ENCODE measurements around the gene ZNRF3.

The ZNRF3 gene

GRCh38 chr22:28942801-28943500 lies 59.6 kb downstream of the ZNRF3 start:
- DNase-seq (no peak), ATAC-seq (ENCODE audit: insufficient read depth, low read depth) (no peak)
- peaks cover 17% of the 10 kb centered on the region for H3K9me3 ChIP-seq (ENCODE audit: insufficient read depth, low read length, severe bottlenecking)
- peaks cover 40% of the 10 kb centered on the region for H3K27me3 ChIP-seq (ENCODE audit: insufficient read depth, low read length, poor library complexity)
- no peak for TF ChIP-seq CTCF (IDR thresholded peaks at IDR 0.05; ENCODE audit: borderline replicate concordance, extremely low read depth, low read length, poor library complexity, severe bottlenecking)
- no peak for TF ChIP-seq EZH2 (IDR thresholded peaks at IDR 0.05; ENCODE audit: borderline replicate concordance, low read depth, low read length, severe bottlenecking)
- no peak overlapping the region for H2AFZ ChIP-seq (ENCODE audit: low read depth, low read length)
- H4K20me1 ChIP-seq (ENCODE audit: insufficient read depth, low read length), result peaks cover 60% of the 10 kb centered on the region
- H3K4me2 ChIP-seq (ENCODE audit: insufficient read depth, low read length), result no peak overlapping the region
- no peak overlapping the region for H3K27ac ChIP-seq (ENCODE audit: low read length)
- H3K9ac ChIP-seq (ENCODE audit: low read depth, low read length), result no peak overlapping the region
- H3K4me3 ChIP-seq (ENCODE audit: low read depth in 1 of 2, low read length in 2 of 2), result no peak overlapping the region
- no peaks in the 10 kb centered on the region for H3K4me1 ChIP-seq (ENCODE audit: insufficient read depth, low read length)
- H3K36me3 ChIP-seq (ENCODE audit: insufficient read depth, low read length), result no peaks in the 10 kb centered on the region
- no peaks in the 10 kb centered on the region for H3K79me2 ChIP-seq (ENCODE audit: insufficient read depth, low read length)

- TF ChIP-seq CTCF (IDR thresholded peaks at IDR 0.05; ENCODE audit: borderline replicate concordance, extremely low read depth, low read length, poor library complexity, severe bottlenecking) (no peak), EZH2 (IDR thresholded peaks at IDR 0.05; ENCODE audit: borderline replicate concordance, low read depth, low read length, severe bottlenecking) (no peak)
- no peaks in the 10 kb centered on the region for H3K79me2 ChIP-seq (ENCODE audit: insufficient read depth, low read length)
- DNase-seq, result no peak
- peaks cover 41% of the 10 kb centered on the region for H3K27me3 ChIP-seq (ENCODE audit: insufficient read depth, low read length, poor library complexity)
- H4K20me1 ChIP-seq (ENCODE audit: insufficient read depth, low read length), result peaks cover 61% of the 10 kb centered on the region
- peaks cover 17% of the 10 kb centered on the region for H3K9me3 ChIP-seq (ENCODE audit: insufficient read depth, low read length, severe bottlenecking)
- no peaks in the 10 kb centered on the region for H3K4me1 ChIP-seq (ENCODE audit: insufficient read depth, low read length)
- H3K9ac ChIP-seq (ENCODE audit: low read depth, low read length), result no peak overlapping the region
- ATAC-seq (ENCODE audit: insufficient read depth, low read depth), result no peak
- no peak overlapping the region for H3K4me2 ChIP-seq (ENCODE audit: insufficient read depth, low read length)
- H2AFZ ChIP-seq (ENCODE audit: low read depth, low read length), result no peak overlapping the region
- H3K36me3 ChIP-seq (ENCODE audit: insufficient read depth, low read length), result no peaks in the 10 kb centered on the region
- no peak overlapping the region for H3K4me3 ChIP-seq (ENCODE audit: low read depth in 1 of 2, low read length in 2 of 2)
- no peak overlapping the region for H3K27ac ChIP-seq (ENCODE audit: low read length)
Measured at GRCh38 chr22:28943501-28943879, 60.1 kb downstream of the ZNRF3 start.

- no peak for TF ChIP-seq EZH2 (IDR thresholded peaks at IDR 0.05; ENCODE audit: borderline replicate concordance, low read depth, low read length, severe bottlenecking)
- TF ChIP-seq CTCF (IDR thresholded peaks at IDR 0.05; ENCODE audit: borderline replicate concordance, extremely low read depth, low read length, poor library complexity, severe bottlenecking), result no peak
- no peaks in the 10 kb centered on the region for H3K36me3 ChIP-seq (ENCODE audit: insufficient read depth, low read length)
- H4K20me1 ChIP-seq (ENCODE audit: insufficient read depth, low read length), result peaks cover 60% of the 10 kb centered on the region
- peaks cover 17% of the 10 kb centered on the region for H3K9me3 ChIP-seq (ENCODE audit: insufficient read depth, low read length, severe bottlenecking)
- no peak overlapping the region for H2AFZ ChIP-seq (ENCODE audit: low read depth, low read length)
- ATAC-seq (ENCODE audit: insufficient read depth, low read depth), result no peak
- H3K4me1 ChIP-seq (ENCODE audit: insufficient read depth, low read length), result no peaks in the 10 kb centered on the region
- H3K4me3 ChIP-seq (ENCODE audit: low read depth in 1 of 2, low read length in 2 of 2), result no peak overlapping the region
- no peak overlapping the region for H3K4me2 ChIP-seq (ENCODE audit: insufficient read depth, low read length)
- H3K27ac ChIP-seq (ENCODE audit: low read length), result no peak overlapping the region
- peaks cover 58% of the 10 kb centered on the region for H3K27me3 ChIP-seq (ENCODE audit: insufficient read depth, low read length, poor library complexity)
- H3K79me2 ChIP-seq (ENCODE audit: insufficient read depth, low read length), result no peaks in the 10 kb centered on the region
- no peak overlapping the region for H3K9ac ChIP-seq (ENCODE audit: low read depth, low read length)
- no peak for DNase-seq
Measured at GRCh38 chr22:28947125-28947524, 63.8 kb downstream of the ZNRF3 start.
